Mononuclear cell (primary cell): ENCODE data around the gene SLC26A5. TPM values are rescaled to one million over a fixed set of nuclear protein-coding genes. Genes with fewer than 3 reads are reported as not detected.
"Not testable (repeated sequence)": the region's sequence is repeated elsewhere in the genome, so short reads cannot be mapped to it uniquely, and the experiment has no call there.

ENCODE experiments used
- H3K27me3 ChIP-seq: 2 replicates; pipeline ENCODE4 v1.6.0; 2011; ENCODE audit warnings: low read length, control low read depth; ENCODE audit not compliant: insufficient read depth
- H3K4me1 ChIP-seq: 2 replicates; pipeline ENCODE4 v1.5.1; 2011; ENCODE audit warnings: mild to moderate bottlenecking, low read length, control low read depth; ENCODE audit not compliant: insufficient read depth
- H3K4me3 ChIP-seq: 2 replicates; pipeline ENCODE4 v1.5.1; 2011; ENCODE audit warnings: mild to moderate bottlenecking, low read length, moderate library complexity
- H3K9me3 ChIP-seq: 2 replicates; pipeline ENCODE4 v1.5.1; 2011; ENCODE audit warnings: low read depth, mild to moderate bottlenecking, control low read depth, low read length
- total RNA-seq: library from RNA; depleted of rRNA; stranded (reverse); fragments of >200 nt; gene quantifications from one replicate; pipeline ENCODE4 v1.2.3, GENCODE V29; 2012

SLC26A5 gene
- not detected for total RNA-seq

GRCh38 chr7:103446049-103446520 is at the start of gene SLC26A5:
SLC26A5 (minus strand) TSS chr7:103446207; CDS start chr7:103421514, 24,693 bp downstream.
- H3K9me3 ChIP-seq, result no peaks in the 10 kb centered on the region
- peaks cover 52% of the 10 kb centered on the region for H3K27me3 ChIP-seq
- no peak within 1 kb of the TSS for H3K4me3 ChIP-seq
- peaks cover 12% of the 10 kb centered on the region for H3K4me1 ChIP-seq

- Histone ChIP-seq H3K4me1 (no peaks in the 10 kb centered on the region), H3K4me3 (no peak overlapping the region), H3K27me3 (no peaks in the 10 kb centered on the region), H3K9me3 (no peaks in the 10 kb centered on the region)
These were observed 41.4 kb upstream of the SLC26A5 start for GRCh38 chr7:103487419-103487818.

- H3K4me1 ChIP-seq, H3K27me3 ChIP-seq, H3K4me3 ChIP-seq, H3K9me3 ChIP-seq: not testable (repeated sequence)
These were observed 40.9 kb upstream of the SLC26A5 start for GRCh38 chr7:103486873-103487272.

GRCh38 chr7:103480771-103481170 is 34.8 kb upstream of the SLC26A5 start:
- Histone ChIP-seq H3K4me1 (no peaks in the 10 kb centered on the region), H3K4me3 (no peak overlapping the region), H3K27me3 (no peaks in the 10 kb centered on the region), H3K9me3 (no peaks in the 10 kb centered on the region)

- Histone ChIP-seq H3K4me3 (no peak overlapping the region), H3K9me3 (no peaks in the 10 kb centered on the region), H3K4me1 (no peaks in the 10 kb centered on the region), H3K27me3 (peaks cover 8% of the 10 kb centered on the region)
These were observed 28.9 kb upstream of the SLC26A5 start for GRCh38 chr7:103474956-103475355.

GRCh38 chr7:103469095-103469948 is 23.3 kb upstream of the SLC26A5 start:
- peaks cover 8% of the 10 kb centered on the region for H3K27me3 ChIP-seq
- H3K4me3 ChIP-seq, result no peak overlapping the region
- no peaks in the 10 kb centered on the region for H3K4me1 ChIP-seq
- H3K9me3 ChIP-seq, result no peaks in the 10 kb centered on the region

- H3K4me1 ChIP-seq, result no peaks in the 10 kb centered on the region
- H3K27me3 ChIP-seq, result peaks cover 3% of the 10 kb centered on the region
- H3K4me3 ChIP-seq, result no peak overlapping the region
- no peaks in the 10 kb centered on the region for H3K9me3 ChIP-seq
These were observed 20.8 kb upstream of the SLC26A5 start for GRCh38 chr7:103466814-103467213.

- Histone ChIP-seq H3K4me3 (no peak overlapping the region), H3K27me3 (no peaks in the 10 kb centered on the region), H3K4me1 (no peaks in the 10 kb centered on the region), H3K9me3 (no peaks in the 10 kb centered on the region)
These were observed 16.4 kb upstream of the SLC26A5 start for GRCh38 chr7:103462358-103462757.

GRCh38 chr7:103447073-103447960 is 1.3 kb upstream of the SLC26A5 start:
- peaks cover 50% of the 10 kb centered on the region for H3K27me3 ChIP-seq
- no peak overlapping the region for H3K4me3 ChIP-seq
- H3K4me1 ChIP-seq, result peaks cover 12% of the 10 kb centered on the region
- no peaks in the 10 kb centered on the region for H3K9me3 ChIP-seq

- H3K9me3 ChIP-seq, result no peaks in the 10 kb centered on the region
- peaks cover 52% of the 10 kb centered on the region for H3K27me3 ChIP-seq
- no peak overlapping the region for H3K4me3 ChIP-seq
- H3K4me1 ChIP-seq, result peaks cover 12% of the 10 kb centered on the region
These were observed 569 bp downstream of the SLC26A5 start for GRCh38 chr7:103445228-103446048.

GRCh38 chr7:103439661-103440060 is 6.3 kb downstream of the SLC26A5 start:
- Histone ChIP-seq H3K4me1 (no peaks in the 10 kb centered on the region), H3K27me3 (peaks cover 38% of the 10 kb centered on the region), H3K4me3 (no peak overlapping the region), H3K9me3 (no peaks in the 10 kb centered on the region)

GRCh38 chr7:103437623-103438022 is 8.4 kb downstream of the SLC26A5 start:
- Histone ChIP-seq H3K9me3 (no peaks in the 10 kb centered on the region), H3K27me3 (peaks cover 17% of the 10 kb centered on the region), H3K4me1 (no peaks in the 10 kb centered on the region), H3K4me3 (no peak overlapping the region)

- H3K4me1 ChIP-seq, result no peaks in the 10 kb centered on the region
- H3K4me3 ChIP-seq, result no peak overlapping the region
- H3K27me3 ChIP-seq, result peaks cover 14% of the 10 kb centered on the region
These were observed 13.3 kb downstream of the SLC26A5 start for GRCh38 chr7:103432712-103433111.

GRCh38 chr7:103425177-103425576 is 20.8 kb downstream of the SLC26A5 start:
- H3K4me3 ChIP-seq, result no peak overlapping the region
- no peaks in the 10 kb centered on the region for H3K27me3 ChIP-seq
- H3K9me3 ChIP-seq, result no peaks in the 10 kb centered on the region
- H3K4me1 ChIP-seq, result no peaks in the 10 kb centered on the region

More at GRCh38 chr7:103432712-103433111, 13.3 kb downstream of the SLC26A5 start:
- no peaks in the 10 kb centered on the region for H3K9me3 ChIP-seq
